SK-N-SH (cell line): ENCODE data around the gene SEMA3D.

Source experiments
- EP300 ChIP-seq, 2 experiments: IDR thresholded peaks; 2 replicates each; pipeline versions ENCODE4 v1.4.0 to v1.6.1; 2012; ENCODE audit warnings: borderline replicate concordance in 1 of 2, low read depth in 1 of 2, low read length in 1 of 2
- EZH2phosphoT487 ChIP-seq: fragments of 200-600 bp; sonication (generic); IDR thresholded peaks from 2 replicates; pipeline ENCODE4 v1.6.1; 2017; ENCODE audit warnings: low read depth, mixed run types, mild to moderate bottlenecking, antibody characterized with exemption, moderate library complexity, borderline replicate concordance
- FOSL2 ChIP-seq: IDR thresholded peaks from 2 replicates; pipeline ENCODE4 v1.4.0; 2012; ENCODE audit warnings: low read depth, mild to moderate bottlenecking, moderate library complexity, borderline replicate concordance
- GATA2 ChIP-seq: sonication (generic); formaldehyde crosslinking; IDR thresholded peaks from 2 replicates; pipeline ENCODE4 v1.5.0; 2020; ENCODE audit warnings: mild to moderate bottlenecking, missing genetic modification reagents
- MXI1 ChIP-seq: IDR thresholded peaks from 2 replicates; pipeline ENCODE4 v1.6.1; 2012; ENCODE audit warnings: mild to moderate bottlenecking, low read depth, low read length, improper control_type of control experiment
- POLR2AphosphoS5 ChIP-seq: IDR thresholded peaks from 2 replicates; pipeline ENCODE4 v1.6.1; 2012; ENCODE audit warnings: low read depth, low read length
- RAD21 ChIP-seq: IDR thresholded peaks from 2 replicates; pipeline ENCODE4 v1.6.1; 2012; ENCODE audit warnings: mild to moderate bottlenecking, low read length
- RCOR1 ChIP-seq: fragments of 150-350 bp; IDR thresholded peaks from 2 replicates; pipeline ENCODE4 v1.6.1; 2017; ENCODE audit warnings: antibody characterized with exemption, low read length
- SMC3 ChIP-seq: IDR thresholded peaks from 2 replicates; pipeline ENCODE4 v1.6.1; 2012; ENCODE audit warnings: low read depth, low read length, improper control_type of control experiment
- TAF1 ChIP-seq: IDR thresholded peaks from 2 replicates; pipeline ENCODE4 v1.6.1; 2012; ENCODE audit warnings: low read depth, mild to moderate bottlenecking, low read length, moderate library complexity, borderline replicate concordance
- TEAD4 ChIP-seq: IDR thresholded peaks from 2 replicates; pipeline ENCODE4 v1.4.0; 2012; ENCODE audit warnings: mild to moderate bottlenecking, borderline replicate concordance; ENCODE audit not compliant: insufficient read depth
- TF ChIP-seq, protein P1 (sequence below): fragments of 200-600 bp; sonication (generic); IDR thresholded peaks from 2 replicates; pipeline ENCODE4 v1.6.1; 2017; ENCODE audit warnings: antibody characterized with exemption, mild to moderate bottlenecking, moderate library complexity
- TF ChIP-seq, protein P2 (sequence below): IDR thresholded peaks from 2 replicates; pipeline ENCODE4 v1.4.0; 2012; ENCODE audit warnings: low read depth

DNA sequence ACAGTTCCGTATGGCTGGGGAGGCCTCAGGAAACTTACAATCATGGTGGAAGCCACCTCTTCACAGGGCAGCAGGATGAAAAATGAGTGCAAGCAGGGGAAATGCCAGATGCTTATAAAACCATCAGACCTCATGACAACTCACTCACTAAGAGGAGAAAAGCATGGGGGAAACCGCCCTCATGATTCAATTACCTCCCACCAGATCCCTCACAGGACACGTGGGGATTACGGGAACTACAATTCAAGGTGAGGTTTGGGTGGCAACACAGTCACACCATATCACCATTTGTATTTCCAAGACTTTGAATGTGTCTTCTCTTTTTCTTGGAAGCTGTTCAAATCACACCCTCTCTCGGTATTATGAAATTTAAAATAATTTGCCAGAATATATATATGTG, 80.1 kb downstream of the SEMA3D start:
- TF ChIP-seq, protein P1, sequence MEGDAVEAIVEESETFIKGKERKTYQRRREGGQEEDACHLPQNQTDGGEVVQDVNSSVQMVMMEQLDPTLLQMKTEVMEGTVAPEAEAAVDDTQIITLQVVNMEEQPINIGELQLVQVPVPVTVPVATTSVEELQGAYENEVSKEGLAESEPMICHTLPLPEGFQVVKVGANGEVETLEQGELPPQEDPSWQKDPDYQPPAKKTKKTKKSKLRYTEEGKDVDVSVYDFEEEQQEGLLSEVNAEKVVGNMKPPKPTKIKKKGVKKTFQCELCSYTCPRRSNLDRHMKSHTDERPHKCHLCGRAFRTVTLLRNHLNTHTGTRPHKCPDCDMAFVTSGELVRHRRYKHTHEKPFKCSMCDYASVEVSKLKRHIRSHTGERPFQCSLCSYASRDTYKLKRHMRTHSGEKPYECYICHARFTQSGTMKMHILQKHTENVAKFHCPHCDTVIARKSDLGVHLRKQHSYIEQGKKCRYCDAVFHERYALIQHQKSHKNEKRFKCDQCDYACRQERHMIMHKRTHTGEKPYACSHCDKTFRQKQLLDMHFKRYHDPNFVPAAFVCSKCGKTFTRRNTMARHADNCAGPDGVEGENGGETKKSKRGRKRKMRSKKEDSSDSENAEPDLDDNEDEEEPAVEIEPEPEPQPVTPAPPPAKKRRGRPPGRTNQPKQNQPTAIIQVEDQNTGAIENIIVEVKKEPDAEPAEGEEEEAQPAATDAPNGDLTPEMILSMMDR, result no peak
- TF ChIP-seq RAD21, result no peak
- TF ChIP-seq, protein P2, sequence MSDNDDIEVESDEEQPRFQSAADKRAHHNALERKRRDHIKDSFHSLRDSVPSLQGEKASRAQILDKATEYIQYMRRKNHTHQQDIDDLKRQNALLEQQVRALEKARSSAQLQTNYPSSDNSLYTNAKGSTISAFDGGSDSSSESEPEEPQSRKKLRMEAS, result no peak
- TF ChIP-seq TEAD4, result no peak
- no peak for TF ChIP-seq TAF1
- TF ChIP-seq MXI1, result no peak
- TF ChIP-seq EP300 (IDR thresholded peaks at IDR 0.05; ENCODE audit: borderline replicate concordance in 1 of 2, low read depth in 1 of 2, low read length in 1 of 2), result no peak
- no peak for TF ChIP-seq FOSL2
- TF ChIP-seq EZH2phosphoT487, result no peak
- TF ChIP-seq POLR2AphosphoS5, result no peak
- no peak for TF ChIP-seq SMC3
- no peak for TF ChIP-seq RCOR1
- no peak for TF ChIP-seq GATA2 (CRISPR knock-in tag)
